SK-N-MC (cell line): Measurements from ENCODE around the gene CACNB3.

ENCODE experiments used
- EZH2 ChIP-seq: fragments of 200-600 bp; sonication (generic); IDR thresholded peaks from one replicate; pipeline ENCODE4 v1.6.1; 2017; ENCODE audit warnings: antibody characterized with exemption
- FOXP2 ChIP-seq: optimal IDR thresholded peaks from 2 replicates; pipeline ENCODE3; 2011; ENCODE audit warnings: mild to moderate bottlenecking, moderate library complexity; ENCODE audit not compliant: insufficient read depth; ENCODE audit errors: extremely low read length, control extremely low read depth
- POLR2AphosphoS5 ChIP-seq: IDR thresholded peaks from 2 replicates; pipeline ENCODE4 v1.6.1; 2012; ENCODE audit warnings: mild to moderate bottlenecking, low read depth, low read length, borderline replicate concordance

- TF ChIP-seq POLR2AphosphoS5 (no peak), FOXP2 (no peak), EZH2 (no peak)
Measured at GRCh38 chr12:48858043-48858442, 39.7 kb downstream of the CACNB3 start.
